Pulmonary artery endothelial cell (primary cell): ENCODE measurements around the gene PSENEN. TPM values are rescaled to one million over a fixed set of nuclear protein-coding genes. Genes with fewer than 3 reads are reported as not detected.
"Not testable (repeated sequence)": the region's sequence is repeated elsewhere in the genome, so short reads cannot be mapped to it uniquely, and the experiment has no call there.

Source experiments
- DNase-seq: peaks from one replicate; pipeline ENCODE4 v3.0.0-alpha.2; 2011; ENCODE audit warnings: low read depth, low spot score
- total RNA-seq: library from RNA; depleted of rRNA; stranded (reverse); fragments of >200 nt; gene quantifications from 2 replicates; pipeline ENCODE4 v1.2.3, GENCODE V29; 2014

The PSENEN gene
- total RNA-seq, 1 donor from 2014 or later, result 17.7 TPM

- DNase-seq, result no peak
Measured at GRCh38 chr19:35788205-35788960, 42.9 kb downstream of the PSENEN start.

- no peak for DNase-seq
Measured at GRCh38 chr19:35789195-35789977, 43.9 kb downstream of the PSENEN start.

- no peak for DNase-seq
Measured at GRCh38 chr19:35789978-35790944, 44.8 kb downstream of the PSENEN start.

GRCh38 chr19:35790981-35791813 lies 45.7 kb downstream of the PSENEN start:
- no peak for DNase-seq

- no peak for DNase-seq
Measured at GRCh38 chr19:35791814-35792279, 46.4 kb downstream of the PSENEN start.

- no peak for DNase-seq
Measured at GRCh38 chr19:35792312-35792711, 46.9 kb downstream of the PSENEN start.

GRCh38 chr19:35792888-35793287 lies 47.4 kb downstream of the PSENEN start:
- no peak for DNase-seq

- no peak for DNase-seq
Measured at GRCh38 chr19:35793381-35794165, 48.1 kb downstream of the PSENEN start.

- DNase-seq, result not testable (repeated sequence)
Measured at GRCh38 chr19:35795564-35795963, 50.1 kb downstream of the PSENEN start.

Other genes starting within 250 kb of the PSENEN start
- gene DMKN, start 232.0 kb upstream of the PSENEN start, total RNA-seq, result not detected in 2 replicates
- gene SBSN, start 217.3 kb upstream of the PSENEN start, total RNA-seq, result not detected in 2 replicates
- gene GAPDHS, start 212.2 kb upstream of the PSENEN start, total RNA-seq, result not detected in 2 replicates
- 74.1 and 78.8 TPM in 2 replicates for gene TMEM147, start 200.0 kb upstream of the PSENEN start, total RNA-seq
- gene ATP4A, start 182.0 kb upstream of the PSENEN start, total RNA-seq, result not detected in 2 replicates
- gene PMIS2, start 159.5 kb upstream of the PSENEN start, total RNA-seq, result not detected in 2 replicates
- 9.1 and 9.4 TPM in 2 replicates for gene HAUS5, start 132.9 kb upstream of the PSENEN start, total RNA-seq
- gene RBM42, start 116.6 kb upstream of the PSENEN start, total RNA-seq, result 48.2 and 51.7 TPM in 2 replicates
- 0.11 and 0.46 TPM in 2 replicates for gene ETV2, start 103.9 kb upstream of the PSENEN start, total RNA-seq
- gene COX6B1, start 97.3 kb upstream of the PSENEN start, total RNA-seq, result 181 and 348 TPM in 2 replicates
- gene UPK1A, start 79.1 kb upstream of the PSENEN start, total RNA-seq, result not detected in 2 replicates
- not detected in 2 replicates for gene ZBTB32, start 41.1 kb upstream of the PSENEN start, total RNA-seq
- gene KMT2B, start 27.6 kb upstream of the PSENEN start, total RNA-seq, result 4.4 and 5.4 TPM in 2 replicates
- gene IGFLR1, start 3.2 kb upstream of the PSENEN start, total RNA-seq, result 1.2 and 1.8 TPM in 2 replicates
- 2.0 and 3.9 TPM in 2 replicates for gene U2AF1L4, start 233 bp upstream of the PSENEN start, total RNA-seq
- gene LIN37, start 2.9 kb downstream of the PSENEN start, total RNA-seq, result 5.5 and 7.2 TPM in 2 replicates
- gene HSPB6, start 11.4 kb downstream of the PSENEN start, total RNA-seq, result 0.20 and 0.67 TPM in 2 replicates
- 3.3 and 3.8 TPM in 2 replicates for gene PROSER3, start 12.5 kb downstream of the PSENEN start, total RNA-seq
- 2.6 and 2.7 TPM in 2 replicates for gene ARHGAP33, start 29.9 kb downstream of the PSENEN start, total RNA-seq
- gene PRODH2, start 67.2 kb downstream of the PSENEN start, total RNA-seq, result not detected in 2 replicates
- gene NPHS1, start 106.9 kb downstream of the PSENEN start, total RNA-seq, result not detected in 2 replicates
- 0.04 TPM in 1 of 2 replicates, not detected in the other for gene KIRREL2, start 111.3 kb downstream of the PSENEN start, total RNA-seq
- 2.4 and 4.0 TPM in 2 replicates for gene APLP1, start 122.9 kb downstream of the PSENEN start, total RNA-seq
- gene NFKBID, start 154.9 kb downstream of the PSENEN start, total RNA-seq, result 2.0 and 3.4 TPM in 2 replicates
- not detected in 2 replicates for gene HCST, start 156.9 kb downstream of the PSENEN start, total RNA-seq
- gene TYROBP, start 162.6 kb downstream of the PSENEN start, total RNA-seq, result not detected in 2 replicates
- 2.6 and 3.0 TPM in 2 replicates for gene LRFN3, start 190.7 kb downstream of the PSENEN start, total RNA-seq
- 7.4 and 11.3 TPM in 2 replicates for gene SDHAF1, start 249.5 kb downstream of the PSENEN start, total RNA-seq